ENCODE measurements around the gene COLEC12. TPM values are rescaled to one million over a fixed set of nuclear protein-coding genes. Genes with fewer than 3 reads are reported as not detected.

Gene COLEC12
- total RNA-seq, 1 donor from 2014 or later, result 11.6 TPM

- no peak overlapping the region for H2AFZ ChIP-seq (ENCODE audit: low read depth, low read length)
- no peaks in the 10 kb centered on the region for H3K79me2 ChIP-seq (ENCODE audit: insufficient read depth, low read length)
- DNase-seq (ENCODE audit: low read depth) (peak; percentile 89), FAIRE-seq (peak; percentile 59)
- no peaks in the 10 kb centered on the region for H4K20me1 ChIP-seq (ENCODE audit: insufficient read depth, low read length)
- peak overlapping the region; percentile 72 for H3K9ac ChIP-seq (ENCODE audit: low read length)
- Mint-ChIP-seq H3K4me1 (ENCODE audit: low read depth, unreplicated experiment) (peaks cover 7% of the 10 kb centered on the region), H3K27me3 (ENCODE audit: low read depth, unreplicated experiment) (peaks cover 19% of the 10 kb centered on the region), H3K36me3 (ENCODE audit: low read depth, unreplicated experiment) (peaks cover 3% of the 10 kb centered on the region), H3K4me3 (ENCODE audit: unreplicated experiment) (no peak overlapping the region), H3K9me3 (ENCODE audit: unreplicated experiment) (peaks cover 4% of the 10 kb centered on the region), H3K27ac (ENCODE audit: unreplicated experiment) (no peak overlapping the region)
- H3K4me2 ChIP-seq (ENCODE audit: low read length), result peak overlapping the region; percentile 73
- H3K27ac ChIP-seq (ENCODE audit: low read depth, low read length), result peak overlapping the region; percentile 92
- no peak overlapping the region for H3K4me3 ChIP-seq (ENCODE audit: insufficient read depth, low read depth, low read length)
- no peaks in the 10 kb centered on the region for H3K9me3 ChIP-seq (ENCODE audit: insufficient read depth, low read depth, low read length)
- no peak for TF ChIP-seq EZH2 (IDR thresholded peaks at IDR 0.05; ENCODE audit: insufficient read depth, low read length)
- TF ChIP-seq CTCF (IDR thresholded peaks at IDR 0.05; ENCODE audit: insufficient read depth, low read depth, low read length), result no peak
- peaks cover 26% of the 10 kb centered on the region for H3K4me1 ChIP-seq (ENCODE audit: insufficient read depth, low read length)
- no peaks in the 10 kb centered on the region for H3K36me3 ChIP-seq (ENCODE audit: insufficient read depth, low read length)
- peaks cover 5% of the 10 kb centered on the region for H3K27me3 ChIP-seq (ENCODE audit: insufficient read depth, low read length)
These were observed 104.8 kb downstream of the COLEC12 start for GRCh38 chr18:395456-396250.

- peaks cover 7% of the 10 kb centered on the region for H3K4me1 Mint-ChIP-seq (ENCODE audit: low read depth, unreplicated experiment)
- H3K27me3 ChIP-seq (ENCODE audit: insufficient read depth, low read length), result peaks cover 5% of the 10 kb centered on the region
- H3K4me3 ChIP-seq (ENCODE audit: insufficient read depth, low read depth, low read length), result no peak overlapping the region
- H3K27ac Mint-ChIP-seq (ENCODE audit: unreplicated experiment), result no peak overlapping the region
- no peak overlapping the region for H3K4me3 Mint-ChIP-seq (ENCODE audit: unreplicated experiment)
- peaks cover 22% of the 10 kb centered on the region for H3K27me3 Mint-ChIP-seq (ENCODE audit: low read depth, unreplicated experiment)
- H3K79me2 ChIP-seq (ENCODE audit: insufficient read depth, low read length), result no peaks in the 10 kb centered on the region
- H3K36me3 Mint-ChIP-seq (ENCODE audit: low read depth, unreplicated experiment), result peaks cover 2% of the 10 kb centered on the region
- H3K9me3 Mint-ChIP-seq (ENCODE audit: unreplicated experiment), result peaks cover 3% of the 10 kb centered on the region
- H3K4me2 ChIP-seq (ENCODE audit: low read length), result peak overlapping the region; percentile 73
- peak overlapping the region; percentile 92 for H3K27ac ChIP-seq (ENCODE audit: low read depth, low read length)
- TF ChIP-seq CTCF (IDR thresholded peaks at IDR 0.05; ENCODE audit: insufficient read depth, low read depth, low read length) (no peak), EZH2 (IDR thresholded peaks at IDR 0.05; ENCODE audit: insufficient read depth, low read length) (no peak)
- DNase-seq (ENCODE audit: low read depth), result peak; percentile 91
- H3K36me3 ChIP-seq (ENCODE audit: insufficient read depth, low read length), result no peaks in the 10 kb centered on the region
- peak; percentile 70 for FAIRE-seq
- H2AFZ ChIP-seq (ENCODE audit: low read depth, low read length), result no peak overlapping the region
- H4K20me1 ChIP-seq (ENCODE audit: insufficient read depth, low read length), result no peaks in the 10 kb centered on the region
- no peaks in the 10 kb centered on the region for H3K9me3 ChIP-seq (ENCODE audit: insufficient read depth, low read depth, low read length)
- peaks cover 26% of the 10 kb centered on the region for H3K4me1 ChIP-seq (ENCODE audit: insufficient read depth, low read length)
- peak overlapping the region; percentile 72 for H3K9ac ChIP-seq (ENCODE audit: low read length)
These were observed 105.5 kb downstream of the COLEC12 start for GRCh38 chr18:394987-395362.
